Measurements from ENCODE around the gene TMSB10. TPM values are rescaled to one million over a fixed set of nuclear protein-coding genes. Genes with fewer than 3 reads are reported as not detected.
"Not testable (repeated sequence)": the region's sequence is repeated elsewhere in the genome, so short reads cannot be mapped to it uniquely, and the experiment has no call there.

Gene TMSB10
- total RNA-seq, 4 donors from 2014 or later, result 2,239 to 4,093 (median 3,173) TPM

GRCh38 chr2:84870306-84870705 lies 35.1 kb upstream of the TMSB10 start:
- WGBS, 2 donors, result 78 to 87% methylated on average over 3 to 8 of the region's 11 CpGs
- no peak for DNase-seq
- H3K27me3 ChIP-seq, result peaks cover 0 to 4% (median 0%) of the 10 kb centered on the region in 4 donors
- TF ChIP-seq CTCF (IDR thresholded peaks at IDR 0.05) (no peak), POLR2A (IDR thresholded peaks at IDR 0.05) (no peak)
- H3K36me3 ChIP-seq, result no peaks in the 10 kb centered on the region
- intact Hi-C loops (cut with DNase I), result no loop called here
- no peak overlapping the region for H3K27ac ChIP-seq
- H3K4me3 ChIP-seq, result no peak overlapping the region
- H3K4me1 ChIP-seq, result no peaks in the 10 kb centered on the region
- no peaks in the 10 kb centered on the region for H3K9me3 ChIP-seq

- H3K9me3 ChIP-seq; H3K4me1 ChIP-seq; H3K27me3 ChIP-seq; H3K4me3 ChIP-seq; H3K27ac ChIP-seq; DNase-seq; intact Hi-C loops (cut with DNase I); H3K36me3 ChIP-seq: not testable (repeated sequence)
- WGBS, 2 donors, result 91 to 96% methylated on average over 8 to 9 of the region's 9 CpGs
These were observed 32.8 kb upstream of the TMSB10 start for GRCh38 chr2:84872691-84873090.

- intact Hi-C loops (cut with DNase I), result no loop called here
- no peaks in the 10 kb centered on the region for H3K9me3 ChIP-seq
- TF ChIP-seq CTCF (IDR thresholded peaks at IDR 0.05), result no peak
- no peak for TF ChIP-seq POLR2A (IDR thresholded peaks at IDR 0.05)
- no peak overlapping the region for H3K4me3 ChIP-seq
- DNase-seq, result no peak
- peaks cover 0 to 12% (median 0%) of the 10 kb centered on the region in 4 donors for H3K27me3 ChIP-seq
- no peaks in the 10 kb centered on the region for H3K4me1 ChIP-seq
- no peak overlapping the region for H3K27ac ChIP-seq
- H3K36me3 ChIP-seq, result no peaks in the 10 kb centered on the region
- WGBS, 2 donors, result 77 to 82% methylated on average over 5 of the region's 5 CpGs
These were observed 32.1 kb upstream of the TMSB10 start for GRCh38 chr2:84873350-84873749.

- peaks cover 0 to 24% (median 1%) of the 10 kb centered on the region in 4 donors for H3K27me3 ChIP-seq
- no peaks in the 10 kb centered on the region for H3K9me3 ChIP-seq
- 74 to 79% methylated on average over 5 to 7 of the region's 7 CpGs for WGBS, 2 donors
- H3K4me1 ChIP-seq, result peaks cover 0 to 2% (median 2%) of the 10 kb centered on the region in 3 donors
- intact Hi-C loops (cut with DNase I), result no loop called here
- no peak for DNase-seq
- TF ChIP-seq CTCF (IDR thresholded peaks at IDR 0.05) (no peak), POLR2A (IDR thresholded peaks at IDR 0.05) (no peak)
- H3K36me3 ChIP-seq, result no peaks in the 10 kb centered on the region
- no peak overlapping the region for H3K27ac ChIP-seq
- no peak overlapping the region for H3K4me3 ChIP-seq
These were observed 30.9 kb upstream of the TMSB10 start for GRCh38 chr2:84874381-84875212.

- Histone ChIP-seq H3K4me3 (no peak overlapping the region), H3K27me3 (peaks cover 0 to 30% (median 4%) of the 10 kb centered on the region in 4 donors), H3K36me3 (no peaks in the 10 kb centered on the region), H3K4me1 (peaks cover 0 to 8% (median 6%) of the 10 kb centered on the region in 3 donors), H3K9me3 (no peaks in the 10 kb centered on the region), H3K27ac (no peak overlapping the region)
- no peak for DNase-seq
- TF ChIP-seq CTCF (IDR thresholded peaks at IDR 0.05) (no peak), POLR2A (IDR thresholded peaks at IDR 0.05) (no peak)
- 53 to 66% methylated on average over 4 of the region's 4 CpGs for WGBS, 2 donors
- intact Hi-C loops (cut with DNase I), result no loop called here
These were observed 30.3 kb upstream of the TMSB10 start for GRCh38 chr2:84875213-84875560.

- H3K27ac ChIP-seq; H3K9me3 ChIP-seq; intact Hi-C loops (cut with DNase I); DNase-seq; H3K4me3 ChIP-seq; H3K36me3 ChIP-seq: not testable (repeated sequence)
- peaks cover 0 to 34% (median 8%) of the 10 kb centered on the region in 4 donors for H3K27me3 ChIP-seq
- H3K4me1 ChIP-seq, result peaks cover under 1 to 12% (median 11%) of the 10 kb centered on the region in 3 donors
- WGBS, 2 donors, result 86 to 88% methylated on average over 1 of the region's 1 CpG
These were observed 29.8 kb upstream of the TMSB10 start for GRCh38 chr2:84875619-84876018.
